ENCODE measurements around the gene ARHGEF4. TPM values are rescaled to one million over a fixed set of nuclear protein-coding genes. Genes with fewer than 3 reads are reported as not detected.

Gene ARHGEF4
- total RNA-seq, 2 donors from 2014 or later = 2.8 to 6.5 TPM

DNA sequence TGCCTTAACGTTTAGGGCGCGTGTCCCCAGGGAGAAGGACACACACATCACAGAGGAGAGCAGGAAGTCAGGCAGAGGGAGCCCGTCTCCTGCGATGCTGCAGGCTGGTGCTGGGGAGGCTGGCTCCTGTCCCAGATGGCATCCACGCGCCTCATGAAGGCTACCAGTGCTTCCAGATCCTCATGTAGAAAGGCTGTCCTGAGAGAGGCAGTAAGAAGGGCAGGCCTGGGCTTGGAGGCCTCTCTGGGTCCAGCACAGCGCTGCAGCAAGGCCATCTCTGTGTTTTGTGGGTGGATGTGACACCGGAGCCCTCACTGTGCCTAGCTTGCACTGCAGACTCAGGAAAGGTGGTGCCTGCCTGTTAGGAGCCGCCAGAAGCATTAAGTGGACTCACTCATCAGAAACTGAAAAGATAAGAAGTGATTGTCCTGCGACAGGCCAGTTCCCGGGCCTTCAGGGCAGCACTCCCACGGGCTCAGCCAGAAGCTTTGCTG lies 193.8 kb downstream of the ARHGEF4 start:
- DNase-seq (ENCODE audit: low spot score) (no peak), ATAC-seq (ENCODE audit: insufficient number of reproducible peaks, low FRiP score, low read depth) (no peak)
- no peak for TF ChIP-seq CTCF (IDR thresholded peaks at IDR 0.05)
- H3K4me1 ChIP-seq (ENCODE audit: control insufficient read depth in 1 of 2, low read depth in 2 of 2) = peaks cover 0 to 9% of the 10 kb centered on the region in 2 donors
- H3K9me3 ChIP-seq = no peaks in the 10 kb centered on the region
- no peaks in the 10 kb centered on the region for H3K36me3 ChIP-seq
- no peaks in the 10 kb centered on the region for H3K27me3 ChIP-seq (replicated peaks; ENCODE audit: insufficient read depth)
- no peak overlapping the region for H3K27ac ChIP-seq
- H3K4me3 ChIP-seq = no peak overlapping the region

- DNase-seq (ENCODE audit: low spot score) = no peak
- H3K4me3 ChIP-seq = no peak overlapping the region
- no peak for TF ChIP-seq CTCF (IDR thresholded peaks at IDR 0.05)
- peaks cover 0 to 9% of the 10 kb centered on the region in 2 donors for H3K4me1 ChIP-seq (ENCODE audit: control insufficient read depth in 1 of 2, low read depth in 2 of 2)
- H3K9me3 ChIP-seq = no peaks in the 10 kb centered on the region
- no peak for ATAC-seq (ENCODE audit: insufficient number of reproducible peaks, low FRiP score, low read depth)
- H3K27ac ChIP-seq = no peak overlapping the region
- no peaks in the 10 kb centered on the region for H3K27me3 ChIP-seq (replicated peaks; ENCODE audit: insufficient read depth)
- no peaks in the 10 kb centered on the region for H3K36me3 ChIP-seq
Measured at GRCh38 chr2:131031431-131031841, 194.7 kb downstream of the ARHGEF4 start.

GRCh38 chr2:131031875-131032274 lies 195.2 kb downstream of the ARHGEF4 start:
- H3K27ac ChIP-seq = no peak overlapping the region
- TF ChIP-seq CTCF (IDR thresholded peaks at IDR 0.05) = no peak

GRCh38 chr2:131032393-131032836 lies 195.7 kb downstream of the ARHGEF4 start:
- Histone ChIP-seq H3K27me3 (replicated peaks; ENCODE audit: insufficient read depth) (no peaks in the 10 kb centered on the region), H3K4me1 (ENCODE audit: control insufficient read depth in 1 of 2, low read depth in 2 of 2) (peaks cover 0 to 9% of the 10 kb centered on the region in 2 donors), H3K9me3 (no peaks in the 10 kb centered on the region), H3K4me3 (no peak overlapping the region), H3K27ac (no peak overlapping the region), H3K36me3 (no peaks in the 10 kb centered on the region)
- TF ChIP-seq CTCF (IDR thresholded peaks at IDR 0.05) = no peak
- ATAC-seq (ENCODE audit: insufficient number of reproducible peaks, low FRiP score, low read depth) = no peak
- DNase-seq (ENCODE audit: low spot score) = no peak

More at GRCh38 chr2:131031875-131032274, 195.2 kb downstream of the ARHGEF4 start:
- no peak for DNase-seq (ENCODE audit: low spot score)
- Histone ChIP-seq H3K4me1 (ENCODE audit: control insufficient read depth in 1 of 2, low read depth in 2 of 2) (peaks cover 0 to 9% of the 10 kb centered on the region in 2 donors), H3K36me3 (no peaks in the 10 kb centered on the region), H3K4me3 (no peak overlapping the region), H3K27me3 (replicated peaks; ENCODE audit: insufficient read depth) (no peaks in the 10 kb centered on the region), H3K9me3 (no peaks in the 10 kb centered on the region)
- ATAC-seq (ENCODE audit: insufficient number of reproducible peaks, low FRiP score, low read depth) = no peak

- no peak for TF ChIP-seq CTCF (IDR thresholded peaks at IDR 0.05)
- Histone ChIP-seq H3K4me3 (no peak overlapping the region), H3K9me3 (no peaks in the 10 kb centered on the region), H3K27me3 (replicated peaks; ENCODE audit: insufficient read depth) (no peaks in the 10 kb centered on the region), H3K27ac (no peak overlapping the region), H3K4me1 (ENCODE audit: control insufficient read depth in 1 of 2, low read depth in 2 of 2) (peaks cover 0 to 9% of the 10 kb centered on the region in 2 donors), H3K36me3 (no peaks in the 10 kb centered on the region)
- DNase-seq (ENCODE audit: low spot score) (no peak), ATAC-seq (ENCODE audit: insufficient number of reproducible peaks, low FRiP score, low read depth) (no peak)
Measured at GRCh38 chr2:131033786-131034121, 197.0 kb downstream of the ARHGEF4 start.

Data from thoracic aorta (tissue), 2 donors.